ENCODE results near the gene CRYBA2.

Gene CRYBA2

DNA sequence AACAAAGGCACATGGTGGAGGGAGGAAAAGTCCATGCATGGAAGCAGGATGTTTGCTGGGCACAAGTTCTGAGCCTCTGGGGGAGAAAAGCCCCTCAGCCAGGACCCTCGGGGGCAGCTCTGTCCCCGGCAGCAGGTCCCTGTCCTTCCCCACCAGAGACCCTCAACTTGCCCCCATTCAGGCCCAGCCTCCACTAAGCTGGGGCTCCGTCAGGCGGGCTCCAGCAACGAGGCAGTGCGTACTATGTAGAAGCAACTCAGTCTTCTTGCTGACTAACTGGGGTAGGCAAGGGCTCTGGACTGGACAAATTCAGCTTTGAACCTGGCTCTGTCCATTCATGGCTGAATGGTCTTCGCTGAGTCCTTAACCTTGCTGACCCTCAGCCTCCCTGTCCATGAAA, 25.1 kb upstream of the CRYBA2 start:
- Histone ChIP-seq H3K9me3 (no peaks in the 10 kb centered on the region), H3K4me1 (ENCODE audit: control insufficient read depth in 1 of 2, insufficient read depth in 1 of 2, low read depth in 1 of 2, low read length in 1 of 2) (no peaks in the 10 kb centered on the region), H3K27me3 (peaks cover 54% of the 10 kb centered on the region), H3K27ac (no peak overlapping the region), H3K36me3 (no peaks in the 10 kb centered on the region), H3K4me3 (ENCODE audit: low read depth in 1 of 2, low read length in 1 of 2) (no peak overlapping the region)
- TF ChIP-seq, protein P1, sequence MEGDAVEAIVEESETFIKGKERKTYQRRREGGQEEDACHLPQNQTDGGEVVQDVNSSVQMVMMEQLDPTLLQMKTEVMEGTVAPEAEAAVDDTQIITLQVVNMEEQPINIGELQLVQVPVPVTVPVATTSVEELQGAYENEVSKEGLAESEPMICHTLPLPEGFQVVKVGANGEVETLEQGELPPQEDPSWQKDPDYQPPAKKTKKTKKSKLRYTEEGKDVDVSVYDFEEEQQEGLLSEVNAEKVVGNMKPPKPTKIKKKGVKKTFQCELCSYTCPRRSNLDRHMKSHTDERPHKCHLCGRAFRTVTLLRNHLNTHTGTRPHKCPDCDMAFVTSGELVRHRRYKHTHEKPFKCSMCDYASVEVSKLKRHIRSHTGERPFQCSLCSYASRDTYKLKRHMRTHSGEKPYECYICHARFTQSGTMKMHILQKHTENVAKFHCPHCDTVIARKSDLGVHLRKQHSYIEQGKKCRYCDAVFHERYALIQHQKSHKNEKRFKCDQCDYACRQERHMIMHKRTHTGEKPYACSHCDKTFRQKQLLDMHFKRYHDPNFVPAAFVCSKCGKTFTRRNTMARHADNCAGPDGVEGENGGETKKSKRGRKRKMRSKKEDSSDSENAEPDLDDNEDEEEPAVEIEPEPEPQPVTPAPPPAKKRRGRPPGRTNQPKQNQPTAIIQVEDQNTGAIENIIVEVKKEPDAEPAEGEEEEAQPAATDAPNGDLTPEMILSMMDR (IDR thresholded peaks at IDR 0.05) = no peak

DNA sequence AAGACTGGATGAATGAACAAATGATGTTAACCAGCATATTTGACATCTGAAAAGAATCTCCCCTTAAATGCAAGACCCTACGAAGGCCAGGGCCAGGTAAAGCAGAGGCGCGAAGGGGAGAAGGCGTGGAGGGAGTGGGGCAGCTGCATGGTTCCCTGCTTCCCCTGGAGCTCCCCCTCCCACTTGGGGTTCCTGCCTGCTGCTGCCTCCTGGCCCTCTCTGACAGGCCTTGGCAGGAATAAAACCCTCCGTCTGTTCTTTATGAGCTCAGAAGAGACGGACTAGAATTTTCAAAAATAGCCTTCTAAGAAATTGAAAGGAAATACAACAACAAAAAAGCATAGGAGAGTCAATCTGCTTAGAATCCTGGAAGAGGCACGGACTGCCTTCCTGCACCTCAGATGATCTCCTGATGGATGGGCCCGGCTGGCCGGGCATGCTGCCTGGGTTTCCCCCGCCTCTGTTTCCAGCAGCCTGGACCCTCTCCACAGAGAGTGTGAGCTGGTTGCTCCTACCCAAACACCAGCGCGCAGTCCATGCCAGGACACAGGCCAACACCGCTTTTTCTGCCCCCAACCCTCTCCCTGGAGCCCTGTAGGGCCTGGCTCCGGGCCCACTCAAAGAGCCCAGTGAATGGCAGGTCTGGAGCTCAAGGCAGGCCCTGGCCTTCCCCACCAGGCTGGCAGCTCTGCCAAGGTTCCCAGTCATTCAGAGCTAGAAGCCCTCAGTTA, 24.1 kb upstream of the CRYBA2 start:
- no peak overlapping the region for H3K27ac ChIP-seq
- no peaks in the 10 kb centered on the region for H3K9me3 ChIP-seq
- no peak overlapping the region for H3K4me3 ChIP-seq (ENCODE audit: low read depth in 1 of 2, low read length in 1 of 2)
- no peaks in the 10 kb centered on the region for H3K36me3 ChIP-seq
- peaks cover 61% of the 10 kb centered on the region for H3K27me3 ChIP-seq
- TF ChIP-seq, protein P1 (IDR thresholded peaks at IDR 0.05) = no peak
- H3K4me1 ChIP-seq (ENCODE audit: control insufficient read depth in 1 of 2, insufficient read depth in 1 of 2, low read depth in 1 of 2, low read length in 1 of 2) = no peaks in the 10 kb centered on the region

DNA sequence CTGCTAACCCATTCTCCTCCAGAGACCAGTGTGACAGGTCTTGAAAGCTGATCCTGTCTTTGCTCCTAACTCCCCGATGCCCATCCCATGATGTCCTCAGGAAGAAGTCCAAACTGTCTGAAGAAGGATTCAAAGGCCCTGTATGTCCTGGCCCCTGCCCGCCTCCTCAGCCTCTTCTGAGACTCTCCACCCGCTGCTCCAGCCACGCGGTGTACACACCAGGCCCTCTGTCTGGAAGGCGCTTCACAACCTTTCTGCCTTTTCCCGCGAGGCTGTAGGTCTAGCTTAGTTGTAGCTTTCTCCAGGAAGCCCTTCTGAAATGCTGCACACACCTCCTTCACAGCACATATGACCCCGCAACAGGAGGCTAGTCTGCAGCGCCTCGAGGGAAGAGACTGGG, 23.5 kb upstream of the CRYBA2 start:
- Histone ChIP-seq H3K4me1 (ENCODE audit: control insufficient read depth in 1 of 2, insufficient read depth in 1 of 2, low read depth in 1 of 2, low read length in 1 of 2) (no peaks in the 10 kb centered on the region), H3K4me3 (ENCODE audit: low read depth in 1 of 2, low read length in 1 of 2) (no peak overlapping the region), H3K36me3 (no peaks in the 10 kb centered on the region), H3K9me3 (no peaks in the 10 kb centered on the region), H3K27ac (no peak overlapping the region), H3K27me3 (peaks cover 68% of the 10 kb centered on the region)
- TF ChIP-seq, protein P1 (IDR thresholded peaks at IDR 0.05) = no peak

DNA sequence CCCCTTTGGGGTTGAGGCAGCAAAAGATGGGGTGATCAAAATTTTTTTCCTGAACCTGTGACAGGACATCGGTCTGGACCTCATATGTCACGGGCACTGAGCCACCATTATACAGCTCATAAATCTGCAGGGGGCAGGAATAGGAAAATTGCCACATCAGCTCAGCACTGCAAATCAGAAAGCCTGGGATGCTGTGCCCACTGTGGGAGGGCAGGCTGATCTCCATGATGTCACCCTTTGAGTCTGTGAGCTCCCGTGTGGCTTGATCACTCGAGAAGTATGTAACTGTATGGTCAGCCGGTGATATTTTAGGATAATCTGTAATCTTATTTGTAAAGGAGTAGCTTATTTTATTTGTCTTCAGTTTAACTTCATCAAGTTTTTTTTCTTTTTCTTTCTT, 17.7 kb upstream of the CRYBA2 start:
- no peaks in the 10 kb centered on the region for H3K4me1 ChIP-seq (ENCODE audit: control insufficient read depth in 1 of 2, insufficient read depth in 1 of 2, low read depth in 1 of 2, low read length in 1 of 2)
- no peak overlapping the region for H3K27ac ChIP-seq
- no peaks in the 10 kb centered on the region for H3K9me3 ChIP-seq
- no peaks in the 10 kb centered on the region for H3K36me3 ChIP-seq
- TF ChIP-seq, protein P1 (IDR thresholded peaks at IDR 0.05) = no peak
- peaks cover 83% of the 10 kb centered on the region for H3K27me3 ChIP-seq
- no peak overlapping the region for H3K4me3 ChIP-seq (ENCODE audit: low read depth in 1 of 2, low read length in 1 of 2)

DNA sequence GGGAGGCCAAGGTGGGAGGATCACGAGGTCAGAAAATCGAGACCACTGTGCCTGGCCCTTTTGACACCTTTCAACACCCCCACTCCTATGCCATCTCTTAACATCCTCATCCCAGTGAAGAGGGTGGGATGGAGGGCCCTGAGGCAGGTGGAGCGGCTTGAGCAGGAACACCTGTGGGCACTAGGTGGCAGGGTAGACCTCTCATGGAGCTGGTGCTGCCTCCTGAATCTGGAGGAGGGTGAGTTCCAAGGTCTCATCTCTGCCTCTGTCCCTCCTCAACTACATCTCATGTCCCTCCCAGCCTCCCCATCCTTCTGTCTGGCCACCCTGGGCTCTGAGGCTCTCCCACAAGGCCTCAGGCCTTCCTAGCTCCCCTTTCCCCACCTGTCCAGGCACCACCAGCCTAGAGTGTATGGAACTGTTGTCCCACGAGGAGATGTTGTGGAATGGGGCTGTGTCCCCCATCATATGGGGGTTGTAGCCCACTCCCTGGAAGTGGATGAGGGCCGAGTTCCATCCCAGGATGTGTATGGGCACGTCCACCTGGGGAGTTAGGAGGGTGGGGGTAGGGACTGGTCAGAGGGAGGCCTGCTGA, 17.0 kb upstream of the CRYBA2 start:
- Histone ChIP-seq H3K27ac (no peak overlapping the region), H3K4me1 (ENCODE audit: control insufficient read depth in 1 of 2, insufficient read depth in 1 of 2, low read depth in 1 of 2, low read length in 1 of 2) (no peaks in the 10 kb centered on the region), H3K9me3 (no peaks in the 10 kb centered on the region), H3K36me3 (no peaks in the 10 kb centered on the region), H3K27me3 (peaks cover 89% of the 10 kb centered on the region), H3K4me3 (ENCODE audit: low read depth in 1 of 2, low read length in 1 of 2) (no peak overlapping the region)
- TF ChIP-seq, protein P1 (IDR thresholded peaks at IDR 0.05) = no peak

All from neutrophil (primary cell).